Stimulated activated naive CD8-positive, alpha-beta T cell treated with anti-CD3 and anti-CD28 coated beads, Interleukin-15, amount 100 ng/mL, for 72 hours (primary cell): ENCODE measurements around the gene OR4B1.
"Not testable (repeated sequence)": the region's sequence is repeated elsewhere in the genome, so short reads cannot be mapped to it uniquely, and the experiment has no call there.

Source experiments
- ATAC-seq: fragments of 150-1000 bp; cut with Tn5 transposase; 2 replicates; pipeline ENCODE4 v1.10.0; 2021; ENCODE audit warnings: mild to moderate bottlenecking, moderate library complexity
- DNase-seq, 2 donors: peaks; one replicate each; pipeline ENCODE4 v3.0.0; 2021 to 2022
- H3K27ac Mint-ChIP-seq, 2 donors: one replicate each; pipeline ENCODE4 v1.8.0; 2022; ENCODE audit warnings: mild to moderate bottlenecking in 2 of 2, mixed read lengths in 2 of 2, moderate library complexity in 2 of 2
- H3K27me3 Mint-ChIP-seq: one replicate; pipeline ENCODE4 v1.8.0; 2022; ENCODE audit warnings: mixed read lengths
- H3K4me1 Mint-ChIP-seq: one replicate; pipeline ENCODE4 v1.8.0; 2022; ENCODE audit warnings: mild to moderate bottlenecking, mixed read lengths
- H3K4me3 Mint-ChIP-seq, 2 donors: one replicate each; pipeline ENCODE4 v1.8.0; 2022; ENCODE audit warnings: mild to moderate bottlenecking in 2 of 2, mixed read lengths in 2 of 2, moderate library complexity in 1 of 2
- H3K9me3 Mint-ChIP-seq, 2 donors: one replicate each; pipeline ENCODE4 v1.8.0; 2022; ENCODE audit warnings: mixed read lengths in 2 of 2

The OR4B1 gene

GRCh38 chr11:48210052-48210451 lies 6.6 kb upstream of the OR4B1 start:
- H3K27ac Mint-ChIP-seq, result no peak overlapping the region
- ATAC-seq, result no peak
- no peaks in the 10 kb centered on the region for H3K27me3 Mint-ChIP-seq
- no peak for DNase-seq
- no peaks in the 10 kb centered on the region for H3K4me1 Mint-ChIP-seq
- H3K9me3 Mint-ChIP-seq, result no peaks in the 10 kb centered on the region
- no peak overlapping the region for H3K4me3 Mint-ChIP-seq

DNA sequence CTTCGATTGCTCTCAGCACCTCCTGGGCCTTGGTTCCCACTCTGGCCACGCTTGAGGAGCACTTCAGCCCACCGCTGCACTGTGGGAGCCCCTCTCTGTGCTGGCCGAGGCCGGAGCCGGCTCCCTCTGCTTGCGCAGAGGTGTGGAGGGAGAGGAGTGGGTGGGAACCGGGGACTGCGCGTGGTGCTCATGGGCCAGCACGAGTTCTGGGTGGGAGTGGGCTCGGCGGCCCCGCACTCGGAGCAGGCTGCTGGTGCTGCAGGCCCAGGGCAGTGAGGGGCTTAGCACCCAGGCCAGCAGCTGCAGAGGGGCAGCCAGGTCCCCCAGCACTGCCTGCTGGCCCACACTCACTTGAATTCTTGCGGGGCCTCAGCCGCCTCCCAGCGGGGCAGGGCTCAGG lies 12.2 kb downstream of the OR4B1 start:
- Mint-ChIP-seq H3K27ac (no peak overlapping the region), H3K27me3 (no peaks in the 10 kb centered on the region), H3K4me3 (no peak overlapping the region), H3K4me1 (no peaks in the 10 kb centered on the region), H3K9me3 (peaks cover 0 to 14% of the 10 kb centered on the region in 2 donors)
- DNase-seq (no peak), ATAC-seq (no peak)

GRCh38 chr11:48230057-48230456 lies 13.4 kb downstream of the OR4B1 start:
- ATAC-seq, H3K4me3 Mint-ChIP-seq, DNase-seq, H3K4me1 Mint-ChIP-seq, H3K27ac Mint-ChIP-seq, H3K27me3 Mint-ChIP-seq: not testable (repeated sequence)
- peaks cover 0 to 14% of the 10 kb centered on the region in 2 donors for H3K9me3 Mint-ChIP-seq

DNA sequence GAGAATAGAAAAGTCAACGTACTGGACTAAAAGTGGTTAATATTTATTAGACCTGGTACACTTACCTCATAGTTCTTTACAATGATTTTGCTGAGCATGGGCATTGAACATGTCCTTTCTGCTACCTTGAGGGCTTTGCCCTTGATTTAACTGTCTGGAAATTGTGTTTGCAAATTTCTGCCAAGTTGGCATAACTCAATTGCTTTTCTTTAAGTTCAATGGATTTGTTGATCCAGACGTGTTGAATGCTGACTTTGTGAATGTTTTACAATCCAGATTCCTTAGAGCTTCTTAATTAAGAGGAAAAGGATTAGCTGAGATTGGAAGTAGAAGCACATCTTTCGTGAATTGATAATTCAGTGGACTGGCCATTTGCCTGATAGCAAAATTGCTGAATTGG lies 21.1 kb downstream of the OR4B1 start:
- Mint-ChIP-seq H3K4me3 (no peak overlapping the region), H3K27ac (no peak overlapping the region), H3K27me3 (peaks cover 17% of the 10 kb centered on the region), H3K4me1 (no peaks in the 10 kb centered on the region), H3K9me3 (no peaks in the 10 kb centered on the region)
- ATAC-seq (no peak), DNase-seq (no peak)

DNA sequence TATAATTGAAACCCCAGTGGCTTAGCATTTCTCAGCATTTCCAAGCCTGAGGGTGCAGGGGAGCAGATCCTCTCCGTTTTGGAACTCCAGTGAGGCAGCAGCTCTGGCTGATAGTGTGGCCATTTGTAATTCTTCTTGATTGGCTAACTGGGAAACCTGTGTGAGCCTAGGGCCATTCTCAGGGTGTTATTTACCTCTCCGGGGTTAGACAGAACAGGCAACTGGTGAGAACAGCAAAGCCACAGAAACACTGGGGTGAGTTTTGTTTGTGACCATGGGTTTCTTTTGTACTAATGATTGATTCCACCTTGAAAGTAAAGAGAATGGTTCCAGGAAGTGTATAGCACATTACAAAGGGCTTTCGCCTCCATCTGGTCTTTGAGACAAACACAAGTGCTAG lies 25.9 kb downstream of the OR4B1 start:
- Mint-ChIP-seq H3K9me3 (no peaks in the 10 kb centered on the region), H3K4me1 (no peaks in the 10 kb centered on the region), H3K27ac (no peak overlapping the region), H3K27me3 (peaks cover 16% of the 10 kb centered on the region), H3K4me3 (no peak overlapping the region)
- DNase-seq, result no peak
- no peak for ATAC-seq

GRCh38 chr11:48244804-48245203 lies 28.2 kb downstream of the OR4B1 start, which contains the start of gene OR4X2:
Gene OR4X2 (plus strand): TSS chr11:48245104. CDS start chr11:48245104, 0 bp downstream.
- Mint-ChIP-seq H3K4me3 (no peak within 1 kb of the TSS), H3K27me3 (peaks cover 12% of the 10 kb centered on the region), H3K9me3 (no peaks in the 10 kb centered on the region), H3K27ac (no peak within 1 kb of the TSS), H3K4me1 (no peaks in the 10 kb centered on the region)
- no peak for DNase-seq
- no peak for ATAC-seq

- H3K4me3 Mint-ChIP-seq, result no peak overlapping the region
- no peaks in the 10 kb centered on the region for H3K4me1 Mint-ChIP-seq
- no peak for ATAC-seq
- H3K27me3 Mint-ChIP-seq, result peaks cover 24% of the 10 kb centered on the region
- H3K27ac Mint-ChIP-seq, result no peak overlapping the region
- DNase-seq, result no peak
- H3K9me3 Mint-ChIP-seq, result no peaks in the 10 kb centered on the region
Observed at GRCh38 chr11:48248902-48249301, 32.3 kb downstream of the OR4B1 start.

GRCh38 chr11:48261600-48261999 lies 45.0 kb downstream of the OR4B1 start:
- H3K4me3 Mint-ChIP-seq, result no peak overlapping the region
- no peak overlapping the region for H3K27ac Mint-ChIP-seq
- no peak for DNase-seq
- H3K4me1 Mint-ChIP-seq, result no peaks in the 10 kb centered on the region
- no peak for ATAC-seq
- H3K27me3 Mint-ChIP-seq, result peaks cover 4% of the 10 kb centered on the region
- H3K9me3 Mint-ChIP-seq, result no peaks in the 10 kb centered on the region

GRCh38 chr11:48263423-48263911 lies 46.9 kb downstream of the OR4B1 start, which contains the start of gene OR4X1:
Gene OR4X1 (plus strand): TSS chr11:48263861. CDS start chr11:48263861, 0 bp downstream.
- H3K27ac Mint-ChIP-seq, result no peak within 1 kb of the TSS
- H3K4me1 Mint-ChIP-seq, result no peaks in the 10 kb centered on the region
- no peak for ATAC-seq

More at GRCh38 chr11:48263423-48263911, 46.9 kb downstream of the OR4B1 start, which contains the start of gene OR4X1:
- DNase-seq, result no peak
- no peaks in the 10 kb centered on the region for H3K9me3 Mint-ChIP-seq
- H3K4me3 Mint-ChIP-seq, result no peak within 1 kb of the TSS
- no peaks in the 10 kb centered on the region for H3K27me3 Mint-ChIP-seq
